Right kidney (tissue), 9 donors: ENCODE measurements around the gene GALK1.
"Not testable (repeated sequence)": the region's sequence is repeated elsewhere in the genome, so short reads cannot be mapped to it uniquely, and the experiment has no call there.

Source experiments
- DNase-seq: peaks from one replicate; pipeline ENCODE4 v3.0.0-alpha.2; 2016
- long read RNA-seq, 8 donors: transcript quantifications; one replicate each; lab custom pipeline, GENCODE V29; 2026

The GALK1 gene
- long read RNA-seq, donor 1, transcript GALK1-205 (8 exons, 1,866 nt): major isoform, 22 of 26 reads
- long read RNA-seq, donor 1, partial matches to known transcripts: 0 of 26 reads
- long read RNA-seq, donor 1, other reads (novel, unspliced or antisense): 0 of 26 reads
- long read RNA-seq, donor 2, transcript GALK1-205 (8 exons, 1,866 nt): major isoform, 13 of 16 reads
- long read RNA-seq, donor 2, partial matches to known transcripts: 0 of 16 reads
- long read RNA-seq, donor 2, other reads (novel, unspliced or antisense): 0 of 16 reads
- long read RNA-seq, donor 3, transcript GALK1-205 (8 exons, 1,866 nt): major isoform, 6 of 8 reads
- long read RNA-seq, donor 3, partial matches to known transcripts: 0 of 8 reads
- long read RNA-seq, donor 3, other reads (novel, unspliced or antisense): 0 of 8 reads
- long read RNA-seq, donor 4, transcript GALK1-205 (8 exons, 1,866 nt): major isoform, 14 of 17 reads
- long read RNA-seq, donor 4, partial matches to known transcripts: 0 of 17 reads
- long read RNA-seq, donor 4, other reads (novel, unspliced or antisense): 0 of 17 reads
- long read RNA-seq, donor 5, transcript GALK1-205 (8 exons, 1,866 nt): major isoform, 22 of 24 reads
- long read RNA-seq, donor 5, partial matches to known transcripts: 0 of 24 reads
- long read RNA-seq, donor 5, other reads (novel, unspliced or antisense): 0 of 24 reads
- long read RNA-seq, donor 6, transcript GALK1-205 (8 exons, 1,866 nt): major isoform, 16 of 22 reads
- long read RNA-seq, donor 6, partial matches to known transcripts: 5 of 22 reads
- long read RNA-seq, donor 6, other reads (novel, unspliced or antisense): 0 of 22 reads
- long read RNA-seq, donor 7: 0 reads
- long read RNA-seq, donor 8, transcript GALK1-205 (8 exons, 1,866 nt): major isoform, 19 of 59 reads
- long read RNA-seq, donor 8, partial matches to known transcripts: 38 of 59 reads
- long read RNA-seq, donor 8, other reads (novel, unspliced or antisense): 0 of 59 reads

GRCh38 chr17:75764711-75765421, at the start of gene GALK1:
GALK1 (minus strand) TSS chr17:75765192; CDS start chr17:75765136, 56 bp downstream.
- DNase-seq: peak; percentile 82

- no peak for DNase-seq
Observed at GRCh38 chr17:75814021-75814395, 49.0 kb upstream of the GALK1 start.

GRCh38 chr17:75813081-75814020, 48.4 kb upstream of the GALK1 start:
- no peak for DNase-seq

GRCh38 chr17:75812096-75813013, 47.4 kb upstream of the GALK1 start:
- DNase-seq: no peak

- DNase-seq: no peak
Observed at GRCh38 chr17:75811174-75811573, 46.2 kb upstream of the GALK1 start.

- not testable (repeated sequence) for DNase-seq
Observed at GRCh38 chr17:75810756-75811155, 45.8 kb upstream of the GALK1 start.

GRCh38 chr17:75810216-75810615, 45.2 kb upstream of the GALK1 start:
- DNase-seq: no peak

GRCh38 chr17:75809631-75810111, 44.7 kb upstream of the GALK1 start:
- DNase-seq: no peak

GRCh38 chr17:75808905-75809621, 44.1 kb upstream of the GALK1 start:
- no peak for DNase-seq

GRCh38 chr17:75808549-75808904, 43.5 kb upstream of the GALK1 start:
- no peak for DNase-seq

GRCh38 chr17:75807861-75808260, 42.9 kb upstream of the GALK1 start:
- no peak for DNase-seq

- no peak for DNase-seq
Observed at GRCh38 chr17:75806822-75807500, 42.0 kb upstream of the GALK1 start.

GRCh38 chr17:75803883-75804282, 38.9 kb upstream of the GALK1 start:
- DNase-seq: no peak

GRCh38 chr17:75799402-75799801, 34.4 kb upstream of the GALK1 start:
- DNase-seq: no peak

GRCh38 chr17:75795820-75796607, 31.0 kb upstream of the GALK1 start:
- DNase-seq: no peak

- DNase-seq: no peak
Observed at GRCh38 chr17:75793460-75793859, 28.5 kb upstream of the GALK1 start.

- no peak for DNase-seq
Observed at GRCh38 chr17:75791254-75791653, 26.3 kb upstream of the GALK1 start.
